GM19463 (cell line): ENCODE data around the gene GNPAT.

Source experiments
- ATAC-seq: cut with Tn5 transposase; IDR thresholded peaks from one replicate; pipeline ENCODE4 v1.9.1; 2021; ENCODE audit warnings: mild to moderate bottlenecking, moderate library complexity; ENCODE audit not compliant: unreplicated experiment

The GNPAT gene

DNA sequence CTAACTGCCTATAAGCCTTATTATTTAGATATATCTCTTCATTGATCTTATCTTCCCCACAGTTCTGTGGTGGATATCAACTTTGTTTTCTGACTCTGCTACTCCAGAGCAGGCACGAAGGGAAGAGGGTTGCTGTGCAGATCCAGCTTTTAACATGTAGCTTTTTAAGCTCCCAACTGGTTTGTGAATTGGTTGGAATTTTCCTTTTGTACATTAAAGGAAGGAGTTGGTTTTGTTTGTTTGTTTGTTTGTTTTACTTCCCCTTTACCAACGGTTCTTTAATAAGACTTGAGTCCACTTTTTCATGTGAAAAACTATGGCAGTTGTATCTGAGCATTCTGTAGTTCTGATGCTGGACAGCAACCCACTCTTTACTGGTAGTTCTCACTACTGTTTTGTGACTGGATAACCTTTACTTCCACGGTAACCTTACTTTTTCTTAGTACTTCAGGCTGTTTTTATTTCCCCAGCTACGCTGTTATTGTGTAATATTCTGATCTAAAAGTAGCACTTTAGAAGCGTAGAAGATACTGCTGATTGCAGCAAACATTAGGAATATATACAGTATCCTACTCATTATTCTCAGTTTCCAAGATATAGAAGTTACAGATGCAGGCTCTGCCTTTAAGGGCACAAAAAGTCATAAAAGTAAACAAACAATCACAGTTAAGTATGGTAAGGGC is 1.6 kb downstream of the GNPAT start:
- no peak for ATAC-seq

DNA sequence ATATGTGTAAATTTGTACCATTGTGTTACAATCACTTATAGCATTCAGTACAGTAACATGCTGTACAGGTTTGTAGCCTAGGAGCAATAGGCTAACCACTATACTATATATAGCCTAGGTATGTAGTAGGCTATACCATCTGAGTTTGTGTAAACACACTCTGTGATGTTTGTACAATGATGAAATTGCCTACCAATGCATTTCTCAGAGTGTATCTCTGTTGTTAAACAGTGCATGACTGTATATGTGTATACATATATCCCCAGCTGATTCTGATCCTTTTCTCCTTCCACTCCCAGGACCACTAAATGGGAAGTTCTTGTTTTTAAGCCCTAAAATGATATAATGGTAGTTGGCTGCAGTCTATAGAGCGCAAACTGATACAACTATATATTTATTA is 7.8 kb downstream of the GNPAT start:
- ATAC-seq = no peak

DNA sequence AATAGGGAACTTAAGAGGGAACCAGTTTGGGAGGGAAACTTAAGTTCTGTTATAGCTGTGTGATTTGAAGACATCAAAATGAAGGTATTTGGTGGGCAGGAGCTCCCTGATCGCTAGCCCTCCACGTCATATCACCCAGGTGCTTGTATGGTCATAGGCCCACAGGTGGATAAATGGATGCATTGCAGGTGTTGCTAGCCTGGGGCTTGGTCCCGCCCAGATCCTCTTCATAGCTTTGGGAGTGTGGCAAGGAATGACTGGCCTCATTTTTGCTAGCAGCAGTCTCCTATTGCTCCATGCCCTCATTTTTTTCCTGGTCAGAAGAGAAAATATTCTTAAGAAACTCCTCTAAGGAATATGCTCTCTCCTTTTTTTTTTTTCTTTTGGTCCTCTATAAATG is 11.3 kb downstream of the GNPAT start:
- ATAC-seq = no peak

DNA sequence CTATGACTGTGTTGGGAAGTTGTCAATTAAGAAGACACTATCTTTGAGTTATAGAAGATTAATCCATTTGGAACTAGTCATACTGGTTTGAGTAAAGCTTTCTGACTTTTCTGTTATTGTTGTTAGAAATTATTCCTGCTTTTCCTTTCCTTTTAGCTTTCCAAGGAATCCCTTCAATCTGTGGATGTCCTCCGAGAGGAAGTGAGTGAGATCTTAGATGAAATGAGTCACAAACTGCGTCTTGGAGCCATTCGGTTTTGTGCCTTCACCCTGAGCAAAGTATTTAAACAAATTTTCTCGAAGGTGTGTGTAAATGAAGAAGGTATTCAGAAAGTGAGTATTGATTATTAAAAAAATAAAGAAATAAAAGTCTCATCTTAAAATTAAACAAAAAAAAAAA is 19.3 kb downstream of the GNPAT start:
- no peak for ATAC-seq

DNA sequence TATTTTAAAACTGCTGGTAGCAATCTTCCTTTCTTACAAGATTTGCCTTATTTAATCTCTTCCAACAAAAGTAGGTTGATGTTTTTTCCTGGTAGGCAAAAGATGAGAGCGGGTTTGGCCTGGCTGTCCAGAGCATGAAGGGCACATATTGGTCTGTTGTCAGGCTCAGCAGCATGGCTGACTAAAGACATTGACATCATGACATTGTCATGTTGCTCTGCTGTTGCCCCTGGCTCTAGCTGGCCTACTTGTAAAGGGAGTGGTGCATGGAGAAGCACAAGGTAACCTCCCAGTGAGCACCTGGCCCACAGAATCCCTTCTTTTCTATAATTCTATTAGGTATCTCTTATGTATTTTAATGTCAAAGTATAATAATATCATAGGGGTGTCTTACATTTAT is 23.6 kb downstream of the GNPAT start:
- ATAC-seq = no peak

DNA sequence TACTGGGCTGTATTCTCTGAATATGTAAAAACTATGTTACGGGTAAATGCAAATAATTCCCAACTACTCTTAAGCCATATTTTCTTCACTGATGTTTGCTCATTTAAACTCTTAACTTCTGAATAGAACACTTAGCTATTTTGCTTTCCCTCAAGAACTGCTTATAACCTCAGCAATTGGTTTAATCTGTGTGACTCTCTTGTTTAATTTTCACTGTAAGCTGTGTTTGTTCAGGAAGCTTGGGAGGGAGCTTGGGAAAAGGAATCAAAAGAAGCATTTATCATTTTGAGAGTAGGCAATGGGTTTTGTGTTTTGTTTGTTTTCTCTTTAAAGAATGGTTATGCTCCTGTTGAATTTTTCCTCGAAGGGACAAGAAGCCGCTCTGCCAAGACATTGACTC is 24.4 kb downstream of the GNPAT start:
- no peak for ATAC-seq

DNA sequence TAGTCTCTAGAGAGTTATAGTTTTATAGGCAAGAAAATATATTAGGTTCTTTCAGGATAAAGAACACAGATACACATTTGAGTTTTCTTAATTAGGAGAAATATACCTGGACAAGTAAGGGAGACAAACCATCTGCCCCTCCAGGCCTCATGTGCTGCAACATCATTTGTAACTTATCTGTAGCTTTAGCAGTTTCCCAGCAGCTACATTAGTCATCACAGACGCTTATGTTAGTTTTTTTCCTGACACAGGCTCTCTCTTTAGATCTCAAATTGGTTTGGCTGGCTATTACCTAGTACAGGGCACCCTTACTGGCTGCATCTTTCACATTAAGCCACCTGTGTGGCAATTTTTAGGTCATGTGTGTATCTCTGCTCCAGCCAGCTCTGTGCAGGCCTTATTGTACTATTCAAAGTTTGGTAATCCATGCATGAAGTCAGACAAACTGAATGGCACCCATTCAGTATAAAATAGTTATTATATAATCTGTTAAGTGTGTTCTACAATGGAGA is 25.9 kb downstream of the GNPAT start:
- no peak for ATAC-seq

DNA sequence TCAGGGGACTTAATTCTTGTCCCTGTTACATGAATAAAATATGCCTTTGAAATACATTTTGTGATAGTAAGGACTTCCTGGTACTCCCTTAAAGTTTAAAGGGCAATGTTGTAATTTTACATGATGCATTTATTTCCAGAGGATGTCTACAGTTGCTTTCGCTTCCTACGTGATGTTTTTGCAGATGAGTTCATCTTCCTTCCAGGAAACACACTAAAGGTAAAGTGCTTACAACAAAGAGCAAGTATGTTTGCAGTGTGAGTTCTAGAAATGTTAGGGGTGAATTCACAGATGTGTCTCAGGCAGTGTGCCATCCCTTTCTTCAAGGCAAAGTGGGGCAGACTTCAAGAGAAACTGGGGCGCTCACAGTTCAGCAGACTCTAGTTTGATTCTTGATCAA is 31.2 kb downstream of the GNPAT start:
- no peak for ATAC-seq

DNA sequence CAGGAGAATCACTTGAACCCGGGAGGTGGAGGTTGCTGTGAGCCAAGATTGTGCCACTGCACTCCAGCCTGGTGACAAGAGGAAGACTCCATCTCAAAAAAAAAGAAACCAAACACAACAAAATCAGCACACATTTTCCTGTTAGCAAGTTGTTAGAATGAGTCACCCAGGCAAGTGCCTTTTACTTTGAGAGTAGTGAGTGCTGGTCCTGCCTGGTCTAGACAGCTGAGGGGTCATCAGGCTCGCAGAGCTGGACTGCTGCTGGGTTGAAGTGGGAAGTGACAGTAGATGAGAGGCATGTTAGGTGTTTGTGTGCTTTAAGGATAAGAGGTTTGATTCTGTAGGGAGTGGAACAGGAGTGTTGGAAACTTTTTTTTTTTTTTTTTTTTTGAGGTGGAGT is 31.9 kb downstream of the GNPAT start:
- no peak for ATAC-seq

DNA sequence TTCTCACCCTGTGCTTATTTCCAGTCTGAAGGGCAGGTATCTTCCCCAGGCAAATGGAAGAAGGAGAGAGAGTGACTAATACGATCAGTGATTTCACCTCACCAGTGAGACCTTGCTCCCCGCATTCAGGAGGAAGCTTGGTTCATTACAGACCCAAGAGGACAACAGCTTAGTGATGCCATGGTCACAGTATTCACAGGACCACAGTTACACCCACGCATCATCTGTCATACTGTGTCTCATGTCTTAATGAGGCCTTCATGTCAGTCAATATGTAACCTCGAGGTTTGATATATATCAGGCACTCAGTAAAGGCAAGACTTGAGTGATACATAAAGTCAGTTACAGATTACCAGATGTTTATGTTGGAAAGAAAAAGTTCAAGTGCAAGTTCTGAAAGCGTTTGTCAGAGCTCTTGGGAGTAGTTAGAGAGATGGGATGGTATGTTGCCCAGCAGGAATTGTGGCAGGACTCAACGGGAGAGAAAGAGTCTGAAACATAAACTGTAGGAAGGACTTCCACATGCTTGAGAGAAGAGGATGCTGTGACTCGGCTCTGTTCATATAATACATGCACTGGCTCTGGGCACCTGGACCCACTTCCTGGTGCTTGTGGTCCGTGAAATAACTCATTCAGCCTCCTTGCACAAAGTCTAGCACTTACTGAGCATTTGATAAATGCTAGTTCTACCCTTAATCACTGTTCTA is 33.3 kb downstream of the GNPAT start:
- no peak for ATAC-seq

DNA sequence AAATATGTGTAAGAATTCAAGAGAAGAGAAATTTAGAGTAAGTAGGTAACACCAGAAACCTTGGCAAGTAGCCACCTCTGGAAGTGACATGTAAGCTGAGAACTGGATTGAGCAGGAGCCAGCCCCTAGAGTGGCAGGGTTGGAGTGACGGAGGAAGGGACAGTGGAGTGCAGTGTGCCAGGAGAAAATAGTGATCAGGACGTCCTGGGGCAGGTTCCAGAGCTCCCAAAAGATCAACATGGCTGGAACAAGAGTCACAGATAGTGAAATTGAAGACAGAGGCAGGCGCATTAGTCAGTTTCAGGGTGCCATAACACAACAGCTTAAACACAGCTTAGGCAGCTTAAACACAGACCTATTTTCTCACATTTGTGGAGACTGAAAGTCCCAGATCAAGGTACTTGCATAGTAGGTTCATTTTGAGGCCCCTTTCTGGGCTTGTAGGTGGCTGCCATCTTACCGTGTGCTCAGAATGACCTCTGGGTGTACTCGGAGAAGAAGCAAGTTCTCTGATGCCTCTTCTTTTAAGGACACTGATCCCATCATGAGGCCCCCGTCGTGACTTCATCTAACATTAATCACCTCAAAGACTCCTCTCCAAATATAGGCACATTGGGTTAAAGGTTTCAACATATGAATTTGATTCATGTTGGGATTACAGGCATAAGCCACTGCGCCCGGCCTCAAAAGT is 37.2 kb downstream of the GNPAT start:
- no peak for ATAC-seq

DNA sequence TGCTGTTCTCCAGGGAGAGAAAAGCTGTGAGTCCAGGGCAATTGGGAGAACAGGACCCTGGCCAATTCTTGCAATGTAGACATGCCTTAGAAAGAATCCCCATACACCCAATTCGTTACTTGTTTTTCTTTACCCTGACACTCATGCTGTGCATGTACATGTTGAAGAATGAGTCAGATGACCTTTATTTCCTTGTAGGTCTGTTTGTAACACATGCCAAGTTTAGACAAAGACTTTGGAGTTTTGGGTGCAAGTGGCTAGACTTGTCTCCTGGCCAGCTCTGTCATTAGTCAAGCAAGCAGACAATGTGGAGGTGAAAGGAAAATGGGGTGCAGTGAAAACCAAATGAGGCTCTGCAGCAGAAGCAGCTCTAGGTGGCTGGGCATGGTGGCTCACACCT is 38.1 kb downstream of the GNPAT start:
- ATAC-seq = no peak

DNA sequence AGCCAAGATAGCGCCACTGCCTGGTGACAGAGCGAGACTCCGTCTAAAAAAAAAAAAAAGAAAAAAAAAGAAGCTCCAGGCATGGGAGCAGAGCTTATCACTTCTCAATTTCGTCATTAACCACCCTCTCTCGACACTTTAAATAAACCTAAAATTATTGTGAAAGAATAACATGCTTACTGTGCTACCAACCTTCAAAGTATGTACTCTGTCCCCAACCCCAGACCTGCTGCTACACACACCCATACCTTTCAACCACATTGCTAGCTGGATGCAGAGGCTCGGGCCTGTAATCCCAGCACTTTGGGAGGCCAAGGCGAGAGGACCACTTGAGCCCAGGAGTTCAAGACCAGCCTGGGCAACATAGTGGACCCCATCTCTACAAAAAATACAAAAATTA is 38.7 kb downstream of the GNPAT start:
- no peak for ATAC-seq

DNA sequence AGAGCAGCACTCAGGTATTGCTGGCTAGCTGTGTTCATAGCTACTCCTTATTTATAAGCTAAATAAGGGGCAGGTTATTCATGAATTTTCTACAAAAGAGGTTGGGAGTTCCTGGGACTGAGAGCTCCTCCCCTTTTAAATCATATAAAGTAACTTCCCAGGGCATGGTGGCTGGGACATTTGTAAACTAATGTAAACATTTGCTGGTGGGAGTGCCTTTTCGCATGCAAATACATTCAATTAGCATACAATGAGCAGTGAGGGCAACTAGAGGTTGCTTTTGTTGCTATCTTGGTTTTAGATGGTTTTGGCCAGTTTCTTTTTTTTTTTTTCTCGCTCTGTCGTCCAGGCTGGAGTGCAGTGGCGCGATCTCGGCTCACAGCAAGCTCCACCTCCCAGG is 43.4 kb downstream of the GNPAT start:
- ATAC-seq = no peak

DNA sequence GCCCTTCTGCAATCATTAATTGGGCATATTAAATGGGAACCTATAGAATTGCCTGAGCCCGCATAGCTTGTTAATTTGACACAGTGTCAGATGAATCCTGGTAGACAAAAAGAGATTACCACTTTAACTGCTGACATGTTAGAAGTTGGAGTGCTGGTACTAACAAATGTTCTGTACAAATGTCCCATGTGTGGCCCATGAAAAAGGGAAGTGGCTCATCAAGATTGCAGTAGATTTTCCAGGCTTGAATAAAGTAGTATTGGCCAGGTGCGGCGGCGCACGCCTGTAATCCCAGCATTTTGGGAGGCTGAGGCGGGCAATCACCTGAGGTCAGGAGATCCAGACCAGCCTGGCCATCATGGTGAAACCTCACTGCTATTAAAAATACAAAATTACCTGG is 45.6 kb downstream of the GNPAT start:
- ATAC-seq = no peak

DNA sequence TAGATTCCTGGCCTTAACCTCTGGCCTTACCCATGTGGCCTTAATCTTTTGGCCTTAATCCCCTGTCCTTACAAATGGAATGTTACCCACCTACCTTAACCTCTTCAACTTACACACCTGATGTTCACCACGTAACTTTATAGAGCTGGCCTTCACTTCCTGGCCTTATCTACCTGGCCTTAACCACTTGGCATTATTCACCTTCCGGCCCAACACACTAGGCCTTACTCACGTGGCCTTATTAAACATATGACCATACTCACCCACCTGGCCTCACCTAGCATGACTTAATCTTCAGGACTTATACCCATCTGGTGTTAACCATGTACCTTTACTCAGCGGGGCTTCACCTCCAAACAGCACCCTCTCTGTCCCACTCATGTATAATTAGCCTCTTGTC is 54.9 kb downstream of the GNPAT start:
- no peak for ATAC-seq

DNA sequence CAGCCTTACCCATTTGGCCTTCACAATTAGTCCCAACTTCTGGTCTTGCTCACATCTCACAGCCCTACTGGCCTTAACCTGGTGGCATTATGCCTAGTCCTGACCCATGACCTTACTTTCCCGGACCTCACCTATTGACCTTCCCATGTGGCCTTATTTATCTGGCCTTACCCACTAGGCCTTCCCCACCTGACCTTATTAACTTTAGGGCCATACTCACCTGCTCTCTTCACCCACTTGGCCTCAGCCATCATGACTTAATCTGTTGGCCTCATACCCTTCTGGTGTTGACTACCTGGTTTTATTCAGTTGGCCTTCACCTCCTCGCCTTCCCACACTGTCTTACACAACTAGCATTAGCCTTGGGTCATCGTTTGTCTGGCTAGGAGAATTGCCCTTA is 61.0 kb downstream of the GNPAT start:
- no peak for ATAC-seq

DNA sequence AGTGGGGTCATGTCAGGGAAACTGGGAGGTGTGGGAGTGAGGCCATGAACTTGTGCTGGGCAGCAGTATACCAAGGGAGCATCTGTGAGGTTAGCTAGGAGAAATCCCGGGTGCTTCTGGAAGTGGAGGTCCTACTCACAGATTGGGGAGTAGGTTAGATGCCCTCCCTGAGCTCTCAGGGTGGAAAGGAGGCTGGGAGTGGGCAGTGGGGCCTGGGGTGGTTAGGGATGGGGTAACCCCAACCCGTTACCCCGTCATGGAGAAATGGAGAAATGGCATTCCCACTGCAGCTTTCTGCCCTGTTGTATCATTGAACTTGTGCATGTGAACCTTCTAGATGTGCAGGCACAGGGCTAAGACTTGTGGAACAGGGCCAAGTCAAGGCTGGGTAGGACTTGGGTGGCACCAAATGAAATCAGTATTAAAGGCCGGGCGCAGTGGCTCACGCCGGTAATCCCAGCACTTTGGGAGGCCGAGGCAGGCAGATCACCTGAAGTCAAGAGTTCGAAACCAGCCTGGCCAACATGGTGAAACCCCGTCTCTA is 69.5 kb downstream of the GNPAT start:
- ATAC-seq = no peak

DNA sequence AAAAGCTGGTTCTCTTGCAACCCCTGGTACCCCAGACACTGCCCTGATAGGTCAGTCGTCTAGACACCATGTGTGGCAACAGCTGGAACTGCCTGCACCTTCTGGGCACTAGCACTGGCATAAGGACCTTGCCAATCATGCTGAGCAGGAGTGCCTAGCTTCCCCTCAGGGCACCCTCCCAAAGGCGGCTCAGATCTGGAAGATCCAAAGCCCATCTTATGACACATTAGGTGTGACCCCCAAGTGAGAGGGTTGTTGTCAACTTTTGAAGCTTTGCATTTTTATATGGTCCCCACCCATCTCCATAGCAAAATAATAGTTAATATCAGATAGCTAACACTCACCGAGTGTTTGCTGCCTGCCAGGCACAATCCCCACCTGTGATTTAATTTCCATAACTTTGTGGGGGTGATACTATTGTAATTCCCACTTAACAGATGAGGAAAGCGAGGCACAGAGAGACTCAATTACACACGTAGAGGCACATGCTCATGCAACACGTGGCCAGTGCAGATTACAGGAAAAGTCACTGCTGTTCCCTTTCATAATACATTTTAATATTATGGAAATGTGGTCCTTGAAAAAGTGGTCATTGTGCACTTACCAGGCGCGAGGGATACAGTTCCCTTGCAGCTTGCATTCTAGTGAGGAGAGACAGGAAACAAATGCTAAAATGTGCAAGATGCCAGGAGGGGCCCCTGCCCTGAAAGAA is 70.9 kb downstream of the GNPAT start:
- no peak for ATAC-seq

DNA sequence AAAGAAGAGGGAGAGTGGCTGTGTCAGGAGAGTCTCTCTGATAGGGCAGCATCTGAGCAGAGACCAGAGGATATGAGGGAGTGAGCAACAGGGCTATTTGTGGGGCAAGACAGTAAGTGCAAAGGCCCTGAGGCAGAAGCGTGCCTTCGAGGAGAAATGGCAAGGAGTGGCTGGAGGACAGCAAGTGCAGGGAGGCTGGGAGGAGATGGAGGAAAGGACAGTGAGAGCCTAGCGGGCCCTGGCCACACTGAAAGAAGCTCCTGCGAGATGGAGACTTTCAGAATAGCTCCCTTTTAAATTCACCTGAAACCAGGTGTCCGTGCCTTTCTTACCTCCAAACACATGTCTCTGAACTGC is 71.4 kb downstream of the GNPAT start:
- no peak for ATAC-seq

DNA sequence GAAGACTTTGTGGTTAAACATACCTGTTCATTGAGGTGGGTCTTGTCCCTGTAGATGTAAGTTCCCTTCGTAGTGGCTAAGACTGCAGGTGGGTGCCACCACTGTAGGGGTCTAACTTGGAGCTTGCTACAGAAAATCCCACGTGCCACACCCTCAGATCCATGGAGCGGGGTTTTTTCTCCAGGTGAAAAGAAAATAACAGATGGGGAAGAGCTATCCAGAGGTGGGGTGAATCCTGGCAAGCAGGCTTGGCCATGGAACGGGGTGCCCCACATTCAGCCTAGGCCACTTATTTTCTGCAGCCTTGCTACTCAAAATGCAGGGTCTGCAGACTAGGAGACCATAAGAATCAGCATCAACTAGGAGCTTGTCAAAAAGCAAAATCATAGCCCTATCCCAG is 72.6 kb downstream of the GNPAT start:
- no peak for ATAC-seq
